Measurements from ENCODE around the gene SCP2. TPM values are rescaled to one million over a fixed set of nuclear protein-coding genes. Genes with fewer than 3 reads are reported as not detected.

The SCP2 gene
- polyA plus RNA-seq, 2 of the 4 experiments (the other 2 are of a cell fraction): 79.0 to 124 TPM

GRCh38 chr1:52919723-52920483, 7.2 kb upstream of the SCP2 start:
- TF ChIP-seq NR3C1 (IDR thresholded peaks at IDR 0.05): no peak
- no peak for TF ChIP-seq CBX8 (IDR thresholded peaks at IDR 0.05)
- TF ChIP-seq JUN (IDR thresholded peaks at IDR 0.05): no peak
- no peak for TF ChIP-seq HES2 (IDR thresholded peaks at IDR 0.05)
- TF ChIP-seq KDM1A (IDR thresholded peaks at IDR 0.05; ENCODE audit: low read depth): no peak
- no peak for TF ChIP-seq CHD2 (IDR thresholded peaks at IDR 0.05; ENCODE audit: low read length, partially characterized antibody)
- no peak for TF ChIP-seq HEYL (CRISPR knock-in tag; IDR thresholded peaks at IDR 0.05)
- no peak for TF ChIP-seq POLR2AphosphoS2 (conservative IDR thresholded peaks at IDR 0.05; ENCODE audit: low read length)
- no peak for TF ChIP-seq JUNB (IDR thresholded peaks at IDR 0.05)
- TF ChIP-seq RAD21 (conservative IDR thresholded peaks at IDR 0.05 in 1 of 2, IDR thresholded peaks at IDR 0.05 in 1 of 2): no peak
- no peak for TF ChIP-seq PBX3 (IDR thresholded peaks at IDR 0.05)
- no peak for TF ChIP-seq ZFP36 (IDR thresholded peaks at IDR 0.05; ENCODE audit: borderline replicate concordance, partially characterized antibody)
- no peak for TF ChIP-seq CTCF (IDR thresholded peaks at IDR 0.05)
- TF ChIP-seq BCL3 (IDR thresholded peaks at IDR 0.05): no peak
- TF ChIP-seq ESRRA (IDR thresholded peaks at IDR 0.05; ENCODE audit: borderline replicate concordance, low read length): no peak
- TF ChIP-seq POLR2A (IDR thresholded peaks at IDR 0.05; ENCODE audit: low read length): no peak
- no peak for TF ChIP-seq USF2 (IDR thresholded peaks at IDR 0.05)
- no peak for TF ChIP-seq ATOH8 (CRISPR knock-in tag; IDR thresholded peaks at IDR 0.05; ENCODE audit: low read depth)
- TF ChIP-seq HOXB13 (CRISPR knock-in tag; IDR thresholded peaks at IDR 0.05; ENCODE audit: low read depth): no peak
- no peak for TF ChIP-seq TFCP2L1 (CRISPR knock-in tag; IDR thresholded peaks at IDR 0.05)
- H3K4me2 ChIP-seq: no peak overlapping the region
- no peak overlapping the region for H3K27ac ChIP-seq
- no peak for DNase-seq (ENCODE audit: low read depth in 1 of 2, low spot score in 1 of 2)
- H3K4me3 ChIP-seq: no peak overlapping the region
- 92% methylated on average over 10 of the region's 10 CpGs for WGBS (ENCODE audit: missing lambda C conversion rate)
- ChIA-PET POLR2A (no interaction called here), CTCF (interaction anchor here (1.5 to 2.5 kb wide), 2 partner anchors 38 to 269 kb away, joined by 3 to 9 read pairs; no protein-coding TSS in a partner anchor)
- H3K9me3 ChIP-seq: no peaks in the 10 kb centered on the region
- ATAC-seq: no peak
- no peak for FAIRE-seq
- peaks cover 5% of the 10 kb centered on the region; the same call in 1 of the 3 replicates for H3K4me1 ChIP-seq
